ENCODE measurements around the gene PADI3.

Gene PADI3

DNA sequence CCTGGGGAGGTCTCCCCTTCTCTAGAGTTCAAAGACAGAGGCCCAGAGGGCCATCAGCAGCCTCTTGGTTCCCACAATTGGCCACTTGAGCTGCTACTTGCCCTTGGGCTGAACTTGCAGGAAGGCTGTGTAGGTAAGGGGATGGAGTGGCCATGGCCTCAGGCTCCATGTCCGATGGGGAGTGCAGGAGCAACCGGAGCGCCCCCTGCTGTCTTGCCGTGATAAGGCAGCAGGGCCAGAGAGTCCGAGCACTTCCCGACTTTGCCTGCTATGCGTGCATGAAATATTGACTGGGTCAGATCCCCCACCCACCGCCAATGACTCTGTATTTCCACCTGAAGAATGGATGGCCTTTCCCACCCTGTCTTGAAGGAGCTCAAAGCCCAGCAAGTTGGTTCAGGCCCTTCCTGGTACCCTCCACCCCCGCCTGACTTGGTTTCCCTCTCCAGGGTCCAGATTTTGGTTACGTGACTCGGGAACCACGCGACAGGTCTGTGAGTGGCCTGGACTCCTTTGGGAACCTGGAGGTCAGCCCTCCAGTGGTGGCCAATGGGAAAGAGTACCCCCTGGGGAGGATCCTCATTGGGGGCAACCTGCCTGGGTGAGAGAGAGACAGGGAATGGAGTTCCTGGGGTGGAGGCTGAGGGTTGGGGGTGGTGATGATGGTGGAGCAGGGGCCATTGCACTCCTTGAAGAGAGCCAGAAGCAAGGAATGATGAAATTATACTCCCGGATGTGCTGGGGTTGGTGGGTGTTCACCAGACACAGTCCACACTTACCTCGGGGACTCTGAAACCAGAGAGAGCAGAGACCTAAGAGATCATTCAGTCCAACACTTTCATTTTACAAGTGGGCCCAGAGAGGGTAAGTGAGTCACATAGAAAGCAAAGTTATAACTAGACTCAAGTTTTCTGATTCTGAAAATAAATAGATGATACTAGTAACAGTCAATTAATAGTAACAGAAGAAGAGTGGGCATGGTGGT lies 25.6 kb downstream of the PADI3 start:
- no peak for DNase-seq

DNA sequence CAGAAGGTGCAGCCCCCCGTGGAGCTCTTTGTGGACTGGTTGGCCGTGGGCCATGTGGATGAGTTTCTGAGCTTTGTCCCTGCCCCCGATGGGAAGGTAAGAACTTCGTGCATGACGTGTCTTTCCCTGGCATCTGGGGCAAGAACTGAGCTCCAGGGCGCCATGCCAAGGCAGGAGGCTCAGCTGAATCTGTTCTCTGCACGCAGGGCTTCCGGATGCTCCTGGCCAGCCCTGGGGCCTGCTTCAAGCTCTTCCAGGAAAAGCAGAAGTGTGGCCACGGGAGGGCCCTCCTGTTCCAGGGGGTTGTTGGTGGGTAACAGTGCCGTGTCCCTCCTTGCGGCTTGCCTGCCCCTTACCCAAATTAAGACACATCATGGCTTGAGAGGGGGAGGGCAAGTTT lies 27.7 kb downstream of the PADI3 start:
- DNase-seq = no peak

DNA sequence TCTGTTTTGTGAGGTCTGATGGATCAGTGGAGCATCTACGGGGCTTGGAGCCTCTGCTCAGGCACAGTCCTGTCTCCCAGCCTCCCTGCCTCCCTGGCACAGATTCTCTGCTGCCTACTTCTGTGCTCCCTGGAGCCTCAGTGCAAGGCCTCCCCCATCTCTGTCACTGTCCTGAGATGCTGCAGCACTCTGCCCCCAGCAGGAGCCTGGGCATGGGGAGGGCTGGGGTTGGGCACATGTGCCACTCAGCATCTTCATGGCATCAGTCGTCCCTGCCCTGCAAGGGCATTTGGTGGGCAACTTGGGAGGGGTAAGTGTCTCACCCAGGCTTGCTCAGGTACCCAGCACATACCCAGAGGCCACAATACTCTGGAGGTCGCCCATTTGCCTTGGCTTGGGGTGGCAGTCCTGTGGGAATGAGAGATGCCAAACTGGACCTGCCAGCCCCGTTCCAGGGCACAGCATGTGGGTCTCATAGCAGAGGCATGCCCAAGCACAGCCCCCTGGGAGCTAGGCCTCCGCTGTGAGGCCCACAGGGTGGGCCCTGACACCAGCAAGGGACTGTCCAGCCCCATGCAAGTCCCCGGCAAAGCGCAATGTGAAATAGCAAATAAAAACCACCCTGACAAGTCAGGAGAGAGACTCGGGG lies 28.7 kb downstream of the PADI3 start:
- DNase-seq = no peak

DNA sequence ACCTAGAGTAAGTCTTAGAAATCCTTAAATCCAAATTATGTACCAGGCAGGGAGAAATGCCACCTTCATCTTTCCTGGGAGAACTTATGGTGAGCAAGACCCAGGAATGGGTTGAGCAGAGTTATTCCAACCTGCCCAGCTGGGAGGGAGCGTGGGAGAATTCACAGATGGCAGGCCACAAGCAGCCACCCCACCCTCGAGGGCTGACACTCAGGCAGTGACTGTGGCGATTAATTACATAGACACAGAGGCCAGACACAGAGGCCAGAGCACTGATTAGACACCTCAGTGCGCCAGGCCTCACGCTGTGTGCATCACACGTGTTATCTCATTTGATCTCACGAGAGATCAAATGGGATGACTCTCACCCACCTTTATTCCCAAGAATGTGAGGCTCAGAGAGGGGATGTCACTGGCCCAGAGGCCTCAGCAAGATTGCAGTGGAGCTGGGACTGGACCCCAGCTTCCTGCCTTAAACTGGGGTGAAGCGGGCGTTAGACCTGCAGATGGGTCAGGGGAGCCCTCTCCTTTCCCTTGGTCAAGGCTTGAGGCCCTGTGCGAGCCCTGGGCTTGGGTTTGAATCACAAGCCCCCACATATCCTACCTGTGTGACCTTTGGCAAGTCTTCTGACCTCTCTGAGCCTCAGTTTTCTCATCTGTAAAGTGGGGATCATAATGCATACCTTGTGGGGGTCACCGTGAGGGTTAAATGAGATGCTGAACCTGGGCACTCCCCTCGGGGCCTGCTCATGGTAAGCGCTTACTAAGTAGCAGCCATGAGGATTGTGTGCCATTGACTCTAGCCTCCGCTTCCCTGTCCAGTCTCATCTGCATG lies 30.3 kb downstream of the PADI3 start:
- no peak for DNase-seq

DNA sequence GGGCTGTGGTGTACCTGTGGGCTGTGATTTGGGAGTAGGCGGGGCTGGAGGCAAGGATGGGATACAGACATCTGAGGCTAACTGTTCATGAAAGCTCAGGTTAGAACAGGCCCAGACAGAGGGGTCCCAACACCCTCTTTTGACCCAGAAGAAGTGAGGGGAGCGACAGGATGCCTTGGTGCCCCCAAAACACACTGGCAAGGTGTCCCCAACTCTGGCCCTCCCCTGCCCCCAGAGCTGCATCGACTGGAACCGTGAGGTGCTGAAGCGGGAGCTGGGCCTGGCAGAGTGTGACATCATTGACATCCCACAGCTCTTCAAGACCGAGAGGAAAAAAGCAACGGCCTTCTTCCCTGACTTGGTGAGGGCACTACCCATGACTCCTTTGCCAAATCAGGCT lies 31.5 kb downstream of the PADI3 start:
- DNase-seq = no peak

DNA sequence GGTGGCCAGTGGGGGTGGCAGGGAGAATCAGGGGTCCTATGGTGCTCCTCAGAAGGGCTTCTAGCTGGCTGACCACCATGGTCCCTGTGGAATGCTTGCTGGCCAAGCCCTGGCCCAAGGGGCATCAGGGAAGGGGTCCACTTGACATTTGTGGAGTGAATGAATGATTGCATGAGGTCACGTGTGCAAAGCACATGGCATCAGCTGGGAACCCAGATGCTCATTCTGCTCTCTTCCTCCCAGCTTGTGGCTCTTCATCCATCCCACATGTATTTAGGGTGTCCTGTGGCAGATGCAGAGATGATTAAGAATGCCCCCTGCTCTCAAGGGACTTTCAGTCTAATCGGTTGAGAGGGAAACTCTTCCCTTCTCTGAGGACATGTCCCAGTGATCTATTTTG lies 32.0 kb downstream of the PADI3 start:
- no peak for DNase-seq

DNA sequence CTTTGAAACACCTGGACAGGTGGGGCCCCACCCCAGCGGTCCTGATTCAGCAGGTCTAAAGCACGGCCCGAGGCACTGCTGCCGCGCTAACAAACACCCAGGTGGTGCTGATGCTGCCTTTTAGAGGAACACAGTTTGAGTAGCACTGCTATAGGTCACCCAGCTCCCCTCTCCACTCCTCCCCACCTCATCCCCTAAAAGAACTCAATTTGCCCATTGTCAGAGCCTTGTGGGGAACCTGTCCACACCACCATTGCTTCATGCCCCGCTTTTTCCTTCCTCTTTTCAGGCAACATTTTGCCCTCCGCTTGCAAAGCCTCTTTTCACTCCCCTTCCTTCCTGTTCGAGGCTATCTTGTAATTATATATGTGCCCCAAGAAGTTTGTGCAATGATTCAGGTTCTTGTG lies 32.9 kb downstream of the PADI3 start:
- DNase-seq = no peak

DNA sequence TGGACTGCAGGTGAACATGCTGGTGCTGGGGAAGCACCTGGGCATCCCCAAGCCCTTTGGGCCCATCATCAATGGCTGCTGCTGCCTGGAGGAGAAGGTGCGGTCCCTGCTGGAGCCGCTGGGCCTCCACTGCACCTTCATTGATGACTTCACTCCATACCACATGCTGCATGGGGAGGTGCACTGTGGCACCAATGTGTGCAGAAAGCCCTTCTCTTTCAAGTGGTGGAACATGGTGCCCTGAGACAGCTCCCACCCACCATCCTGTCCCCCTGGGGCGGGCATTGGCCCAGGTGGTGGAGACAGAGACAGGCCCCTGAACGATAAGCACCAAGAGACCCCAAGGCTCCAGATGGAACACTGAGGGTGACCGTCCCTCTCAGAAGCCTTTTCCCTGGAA lies 33.9 kb downstream of the PADI3 start:
- DNase-seq = no peak

DNA sequence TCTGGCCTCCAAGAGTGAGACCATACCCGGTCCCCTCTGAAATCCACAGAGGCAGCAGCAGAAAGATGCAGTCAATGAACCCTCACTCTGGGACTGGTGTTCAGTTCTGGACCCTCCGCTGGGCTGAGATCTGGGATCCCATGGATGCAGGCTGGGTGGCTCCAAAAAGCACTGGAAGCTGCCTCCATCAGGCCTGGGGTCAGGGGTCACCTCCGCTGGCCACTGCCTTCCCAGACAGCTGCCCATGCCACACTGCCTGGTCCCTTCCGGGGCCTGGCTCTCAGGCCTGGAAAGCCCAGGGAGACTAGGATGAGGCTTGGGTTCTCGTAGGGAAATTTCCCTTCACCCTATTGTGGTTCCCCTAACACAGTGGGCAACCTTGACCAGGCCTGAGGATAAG lies 37.7 kb downstream of the PADI3 start:
- no peak for DNase-seq

DNA sequence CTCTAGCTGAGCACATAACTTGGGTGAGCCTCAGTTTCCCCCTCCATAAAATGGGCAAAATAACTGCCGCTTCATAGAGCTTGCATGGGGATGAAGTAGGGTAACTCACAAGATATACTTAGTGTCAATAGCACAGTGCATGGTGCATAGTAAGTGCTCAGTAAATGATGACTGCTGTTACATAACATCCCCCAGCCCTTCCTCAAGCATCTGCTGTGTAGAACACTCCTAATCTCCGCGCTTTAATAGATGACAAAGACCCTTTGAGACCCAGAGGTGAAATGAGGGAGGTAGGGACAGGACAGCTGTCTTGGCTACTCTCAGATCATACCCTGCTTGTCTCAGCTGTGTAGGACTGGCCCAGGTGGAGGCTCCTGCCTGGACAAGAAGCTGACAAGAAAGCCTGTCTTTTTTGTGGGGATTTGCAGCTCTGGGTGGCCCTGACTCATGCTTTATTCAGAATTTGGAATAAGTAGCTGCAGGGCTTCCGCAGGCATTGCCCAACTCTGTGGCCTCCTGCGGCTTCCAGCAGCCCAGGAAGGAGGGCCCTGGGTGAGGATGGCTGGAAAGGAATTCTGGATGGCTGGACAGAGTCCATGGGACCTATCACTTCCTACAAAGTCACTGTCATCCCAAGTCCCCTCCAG lies 38.4 kb downstream of the PADI3 start:
- DNase-seq = no peak

DNA sequence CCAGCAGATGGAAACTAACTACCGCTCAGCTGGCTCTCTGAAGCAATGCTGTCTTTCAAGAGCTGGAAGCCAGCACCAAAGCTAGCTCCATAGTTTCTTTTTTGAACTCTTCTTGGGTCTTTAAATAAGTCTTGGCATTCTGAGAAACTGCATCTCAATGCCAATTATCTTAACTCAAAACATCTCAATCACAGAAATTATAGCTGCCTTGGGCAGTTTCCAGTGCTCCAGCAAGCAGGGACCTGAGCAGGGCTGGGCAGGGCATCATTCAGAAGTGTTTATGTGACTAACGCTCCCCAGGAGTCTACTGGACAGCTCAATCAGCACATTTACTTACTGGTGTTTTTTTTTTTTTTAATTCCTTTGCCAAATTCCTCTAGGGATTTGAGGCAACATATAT lies 40.8 kb downstream of the PADI3 start:
- DNase-seq = no peak

DNA sequence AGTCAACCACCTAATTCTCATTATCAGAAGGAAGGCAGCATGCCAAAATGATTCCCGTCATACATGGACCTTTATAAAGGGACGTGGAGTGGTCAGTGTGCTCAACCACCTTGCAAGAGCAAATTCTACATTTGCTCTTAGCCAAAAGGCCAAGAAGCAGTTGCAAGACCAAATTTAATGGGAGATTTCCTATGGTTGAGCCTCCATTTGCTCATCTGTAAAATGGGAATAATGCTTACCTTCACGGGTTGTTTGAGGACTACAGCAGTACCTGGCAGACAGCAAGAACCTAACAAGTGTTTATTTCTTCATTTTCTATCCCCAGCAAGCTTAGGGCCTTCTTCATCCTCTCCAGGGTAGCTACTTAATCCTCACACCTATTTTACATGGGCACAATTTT lies 41.7 kb downstream of the PADI3 start:
- no peak for DNase-seq

DNA sequence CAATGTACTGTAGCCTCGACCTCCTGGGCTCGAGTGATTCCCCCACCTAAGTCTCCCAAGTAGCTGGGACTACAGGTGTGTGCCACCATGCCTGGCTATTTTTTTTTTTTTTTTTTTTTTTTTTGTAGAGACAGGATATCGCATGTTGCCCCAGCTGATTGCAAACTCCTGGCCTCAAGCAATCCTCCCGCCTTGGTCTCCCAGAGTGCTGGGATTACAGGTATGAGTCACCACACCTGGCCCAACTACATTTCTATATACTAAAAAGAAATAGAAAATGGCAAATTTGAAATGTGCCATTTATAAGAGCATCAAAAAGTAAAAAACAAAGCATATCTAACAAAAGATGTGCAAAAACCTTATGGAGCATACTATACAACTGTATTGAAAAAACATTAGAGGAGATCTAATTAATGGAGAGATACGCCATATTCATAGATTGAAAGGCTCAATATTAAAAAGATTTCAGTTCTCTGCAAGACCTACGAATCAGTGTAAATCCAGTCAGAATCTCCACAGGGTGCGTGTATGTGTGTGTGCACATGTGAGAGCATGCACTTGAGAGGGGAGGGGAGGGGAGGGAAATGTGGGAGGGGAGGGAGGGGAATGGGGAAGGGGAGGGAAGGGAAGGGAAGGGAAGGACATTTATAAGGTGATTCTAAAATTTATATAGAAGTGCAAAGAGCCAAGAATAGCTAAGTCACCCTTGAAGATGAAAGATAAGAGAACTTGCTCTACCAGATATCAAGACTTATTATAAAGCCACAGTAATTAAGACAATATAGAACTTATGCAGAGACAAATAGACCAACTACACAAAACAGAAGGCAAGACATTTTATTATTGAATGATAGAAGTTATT lies 43.6 kb downstream of the PADI3 start:
- no peak for DNase-seq

DNA sequence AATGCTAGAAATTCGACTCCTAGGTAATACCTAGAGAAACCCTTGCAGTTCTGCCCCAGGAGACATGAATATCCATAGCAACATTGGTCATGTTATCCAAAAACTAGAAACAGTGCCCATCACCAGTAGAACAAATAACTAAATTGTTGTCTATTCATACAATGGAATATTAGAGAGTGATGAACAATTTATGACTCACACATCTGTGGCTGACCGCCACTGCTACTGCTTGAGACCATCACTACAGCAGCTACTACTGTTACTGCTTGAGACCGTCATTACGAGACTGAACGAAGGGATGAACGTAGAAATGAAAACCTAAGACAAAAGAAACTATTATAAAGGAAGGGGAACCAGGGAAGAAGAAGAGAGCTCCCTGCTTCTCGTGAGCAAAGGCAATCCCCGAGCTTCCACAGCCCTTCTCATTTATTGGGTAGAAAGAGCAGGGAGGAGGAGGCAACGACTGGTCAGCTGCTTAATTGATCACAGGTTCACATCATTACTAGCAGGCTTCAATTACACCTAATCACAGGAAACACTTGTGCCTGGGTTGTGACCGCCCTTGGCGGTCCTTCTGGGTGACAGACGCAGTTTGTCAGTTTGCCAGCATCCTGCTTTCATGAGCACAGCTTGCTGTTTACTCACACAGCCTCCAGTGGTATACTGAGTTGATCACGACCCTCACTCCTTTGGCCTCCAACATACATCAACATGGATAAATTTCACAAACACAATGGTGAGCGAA lies 45.0 kb downstream of the PADI3 start:
- DNase-seq = no peak

DNA sequence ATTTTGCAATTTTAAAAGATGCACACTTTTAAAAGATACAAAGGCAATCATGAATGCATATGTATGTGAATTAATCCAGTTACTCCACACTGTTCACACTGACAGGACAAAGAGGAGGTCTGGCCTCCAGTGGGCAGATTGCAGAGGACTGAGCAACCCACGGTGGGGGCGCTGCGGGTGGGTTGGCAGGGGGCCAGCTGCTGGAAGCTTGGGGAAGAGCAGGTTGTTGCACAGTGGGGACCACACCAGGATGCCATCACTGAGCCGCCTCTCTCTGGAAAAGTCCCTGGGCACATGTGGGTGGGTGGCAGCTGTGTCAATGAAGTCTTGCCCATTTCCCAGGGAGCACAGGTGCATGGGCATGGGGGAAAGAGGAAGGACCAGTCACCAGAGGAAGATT lies 46.4 kb downstream of the PADI3 start:
- no peak for DNase-seq

DNA sequence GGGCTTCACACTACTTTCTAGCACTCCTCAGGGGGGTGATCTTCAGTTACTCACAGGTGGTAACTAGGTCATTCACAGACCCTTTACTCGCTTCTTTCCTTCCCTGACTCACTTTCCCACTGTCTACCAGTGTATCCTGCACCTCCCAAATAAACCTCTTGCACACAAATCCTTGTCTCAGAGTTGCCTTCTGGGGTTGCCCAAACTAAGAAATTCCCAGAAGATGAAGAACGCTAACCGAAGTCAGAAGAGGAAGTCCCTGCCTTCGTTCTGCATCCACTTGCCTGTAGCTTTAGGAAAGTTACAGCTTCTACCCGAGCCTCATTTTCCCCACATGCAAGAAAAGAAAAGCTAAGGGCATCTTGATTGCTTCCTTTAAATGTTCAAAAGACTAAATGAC lies 47.2 kb downstream of the PADI3 start:
- DNase-seq = no peak

DNA sequence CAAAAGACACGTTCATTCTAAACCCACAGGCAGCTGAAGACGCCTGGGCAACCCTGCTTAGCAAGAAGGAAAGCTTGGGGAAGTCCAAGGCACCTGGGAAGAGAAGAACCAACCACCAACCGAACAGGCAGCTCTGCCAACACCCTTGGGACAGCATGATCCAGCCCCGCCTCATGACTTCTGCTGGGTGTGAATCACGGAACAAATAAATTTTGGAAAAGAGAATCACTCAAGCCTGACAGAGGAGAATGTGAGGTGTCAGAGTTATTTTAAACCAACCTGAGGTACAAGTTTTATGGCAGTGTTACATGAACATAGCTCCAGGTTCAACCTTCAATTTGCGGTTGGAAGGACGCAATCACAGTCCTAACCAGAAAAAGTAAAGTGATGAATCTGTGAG lies 49.1 kb downstream of the PADI3 start:
- no peak for DNase-seq

DNA sequence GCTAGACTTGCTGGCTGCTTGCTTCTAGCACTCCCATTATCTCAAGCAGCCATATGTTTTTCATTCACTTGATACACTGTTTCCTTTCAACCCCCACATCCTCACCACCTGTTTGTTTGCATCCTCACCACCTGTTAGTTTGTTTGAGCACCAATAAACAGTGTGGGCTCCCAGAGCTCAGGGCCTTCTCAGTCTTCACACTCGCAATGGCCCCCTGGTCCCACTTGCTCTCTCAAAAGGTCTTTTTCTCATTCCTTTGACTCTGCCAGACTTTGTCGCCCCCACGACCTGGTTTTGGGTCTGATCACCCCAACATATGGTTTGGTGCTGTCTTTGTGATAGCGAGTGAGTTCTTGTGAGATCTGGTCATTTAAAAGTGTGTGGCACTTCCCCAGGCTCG lies 52.9 kb downstream of the PADI3 start:
- no peak for DNase-seq

DNA sequence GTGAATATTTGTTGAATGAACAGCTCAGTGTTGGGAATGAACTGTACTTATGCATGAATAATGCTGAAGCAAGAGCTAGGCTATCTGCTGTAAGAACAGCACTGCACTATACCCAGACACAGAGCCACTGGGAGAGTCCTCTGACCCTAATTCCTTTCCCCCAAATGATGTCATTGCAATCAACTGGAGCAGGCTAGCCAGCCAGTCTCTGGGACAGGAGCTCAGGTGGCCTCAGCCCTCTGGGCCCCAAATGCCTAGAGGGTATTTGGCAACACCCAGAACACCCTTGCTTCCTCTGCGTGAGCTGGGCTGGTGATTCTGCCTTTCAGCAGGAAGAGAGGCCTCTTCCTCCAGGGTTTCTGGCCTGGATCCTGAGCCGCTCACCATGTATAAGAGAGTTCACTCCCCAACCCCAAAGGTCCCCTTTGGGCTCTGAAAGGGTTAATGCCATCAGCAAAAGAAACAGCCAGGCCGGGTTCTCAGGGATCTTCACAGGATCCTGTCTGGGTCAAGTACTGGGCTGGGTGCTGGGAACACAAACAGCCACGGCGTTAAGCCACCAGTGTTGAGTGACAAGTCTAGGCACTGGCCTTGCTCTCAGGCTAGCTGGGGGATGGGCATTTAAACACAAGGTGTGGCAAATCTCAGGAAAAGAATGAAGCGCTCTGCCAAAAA lies 55.4 kb downstream of the PADI3 start:
- DNase-seq = no peak

DNA sequence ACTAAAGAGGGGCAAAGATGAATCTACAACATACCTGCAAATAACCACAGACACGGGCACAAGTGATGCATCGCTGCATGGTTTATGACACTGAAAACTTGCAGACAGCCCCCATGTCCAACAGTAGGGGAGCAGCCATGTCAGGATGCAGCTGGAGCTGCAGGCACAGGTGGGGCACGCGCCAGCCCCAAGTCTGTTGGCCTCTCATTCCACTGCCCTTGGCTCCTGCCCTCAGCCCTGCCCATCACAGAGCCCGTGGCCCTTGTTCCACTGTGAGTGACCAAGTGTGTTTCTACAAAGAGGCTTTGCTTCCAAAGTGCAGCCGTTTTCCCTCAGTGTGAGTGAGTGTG lies 55.9 kb downstream of the PADI3 start:
- no peak for DNase-seq
